NCI-H187 (cell line): ENCODE results near the gene GSTA4.

Source experiments
- DNase-seq, 2 experiments: peaks; one replicate each; lab custom pipeline; 2025; lab: John Stamatoyannopoulos, UW

Gene GSTA4

GRCh38 chr6:52995089-52995912 lies at the start of gene GSTA4:
Gene GSTA4 (minus strand): TSS chr6:52995284. CDS start chr6:52994243, 1,041 bp downstream.
- peak; percentile 85 to 88 for DNase-seq

- no peak for DNase-seq
These were observed 49.5 kb upstream of the GSTA4 start for GRCh38 chr6:53044572-53044971.

GRCh38 chr6:53044071-53044470 lies 49.0 kb upstream of the GSTA4 start:
- no peak for DNase-seq

- DNase-seq, result no peak
These were observed 48.5 kb upstream of the GSTA4 start for GRCh38 chr6:53043581-53043980.

- no peak for DNase-seq
These were observed 47.0 kb upstream of the GSTA4 start for GRCh38 chr6:53042112-53042511.

- DNase-seq, result no peak
These were observed 46.3 kb upstream of the GSTA4 start for GRCh38 chr6:53041356-53041755.

- DNase-seq, result no peak
These were observed 43.5 kb upstream of the GSTA4 start for GRCh38 chr6:53038596-53038995.

- DNase-seq, result no peak
These were observed 43.1 kb upstream of the GSTA4 start for GRCh38 chr6:53038141-53038540.

- no peak for DNase-seq
These were observed 40.6 kb upstream of the GSTA4 start for GRCh38 chr6:53035549-53036213.

- DNase-seq, result no peak
These were observed 38.7 kb upstream of the GSTA4 start for GRCh38 chr6:53033764-53034163.

- DNase-seq, result no peak
These were observed 37.8 kb upstream of the GSTA4 start for GRCh38 chr6:53032849-53033248.

GRCh38 chr6:53031281-53031680 lies 36.2 kb upstream of the GSTA4 start:
- no peak for DNase-seq

GRCh38 chr6:53029761-53030160 lies 34.7 kb upstream of the GSTA4 start:
- DNase-seq, result no peak

- DNase-seq, result no peak
These were observed 34.2 kb upstream of the GSTA4 start for GRCh38 chr6:53029257-53029656.

- no peak for DNase-seq
These were observed 33.4 kb upstream of the GSTA4 start for GRCh38 chr6:53028467-53028866.

GRCh38 chr6:53027131-53027718 lies 32.1 kb upstream of the GSTA4 start:
- DNase-seq, result no peak

GRCh38 chr6:53026526-53026925 lies 31.4 kb upstream of the GSTA4 start:
- no peak for DNase-seq

GRCh38 chr6:53023323-53023722 lies 28.2 kb upstream of the GSTA4 start:
- no peak for DNase-seq

- no peak for DNase-seq
These were observed 25.1 kb upstream of the GSTA4 start for GRCh38 chr6:53020005-53020744.

GRCh38 chr6:53018446-53018845 lies 23.4 kb upstream of the GSTA4 start:
- DNase-seq, result no peak

- no peak for DNase-seq
These were observed 20.4 kb upstream of the GSTA4 start for GRCh38 chr6:53015486-53015885.

- DNase-seq, result no peak
These were observed 19.7 kb upstream of the GSTA4 start for GRCh38 chr6:53014744-53015143.
